Activated T-cell treated with anti-CD3 and anti-CD28 coated beads for 24 hours (primary cell): Measurements from ENCODE around the gene ECEL1.
"Not testable (repeated sequence)": the region's sequence is repeated elsewhere in the genome, so short reads cannot be mapped to it uniquely, and the experiment has no call there.

Source experiments
- DNase-seq: peaks from one replicate; pipeline ENCODE4 v3.0.0-alpha.2; 2020; ENCODE audit warnings: low read depth

The ECEL1 gene

DNA sequence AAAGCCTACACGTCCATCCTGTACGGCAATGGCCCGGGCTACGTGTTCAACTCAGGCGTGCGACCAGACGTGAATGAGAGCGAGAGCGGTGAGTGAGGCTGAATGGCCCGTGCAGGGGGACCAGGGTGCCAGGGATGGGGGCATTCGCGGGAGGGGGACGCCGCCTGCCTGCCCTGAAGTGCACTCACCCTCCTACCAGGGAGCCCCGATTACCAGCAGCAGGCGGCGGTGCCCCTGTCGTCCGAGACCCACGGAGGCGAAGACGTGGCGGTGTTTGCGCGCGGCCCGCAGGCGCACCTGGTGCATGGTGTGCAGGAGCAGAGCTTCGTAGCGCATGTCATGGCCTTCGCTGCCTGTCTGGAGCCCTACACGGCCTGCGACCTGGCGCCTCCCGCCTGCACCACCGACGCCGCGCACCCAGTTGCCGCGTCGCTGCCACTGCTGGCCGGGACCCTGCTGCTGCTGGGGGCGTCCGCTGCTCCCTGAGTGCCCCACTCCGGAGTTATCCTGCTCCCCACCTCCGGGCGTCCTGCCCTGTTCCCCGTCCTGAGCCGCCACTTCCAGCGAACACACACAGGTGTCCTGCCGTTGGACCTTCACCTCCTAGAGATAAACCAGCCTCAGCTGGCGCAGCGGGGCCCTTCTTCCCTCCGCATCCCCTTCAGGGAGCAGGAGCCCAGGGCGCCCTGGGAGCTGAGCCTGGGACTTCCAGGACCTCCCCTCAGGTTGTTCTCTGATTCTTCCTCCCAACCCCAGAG is 28.8 kb downstream of the ECEL1 start:
- DNase-seq: no peak

DNA sequence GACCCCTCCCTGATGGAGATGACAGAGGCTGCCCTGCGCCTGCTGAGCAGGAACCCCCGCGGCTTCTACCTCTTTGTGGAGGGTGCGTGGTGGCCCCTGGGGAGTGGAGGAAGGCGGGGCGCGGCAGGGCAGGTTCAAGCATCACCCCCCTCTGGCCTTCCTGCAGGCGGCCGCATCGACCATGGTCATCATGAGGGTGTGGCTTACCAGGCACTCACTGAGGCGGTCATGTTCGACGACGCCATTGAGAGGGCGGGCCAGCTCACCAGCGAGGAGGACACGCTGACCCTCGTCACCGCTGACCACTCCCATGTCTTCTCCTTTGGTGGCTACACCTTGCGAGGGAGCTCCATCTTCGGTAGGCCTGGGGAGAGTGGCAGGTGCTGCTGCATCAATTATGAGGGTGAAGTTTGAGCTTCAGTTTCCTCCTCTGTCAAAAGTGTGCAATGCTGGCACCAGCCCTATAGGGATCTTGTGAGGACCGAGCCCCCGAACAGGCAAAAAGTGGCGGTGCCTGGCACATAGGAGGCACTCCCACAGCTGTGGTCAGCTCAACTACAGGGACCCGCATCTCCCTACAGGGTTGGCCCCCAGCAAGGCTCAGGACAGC is 29.5 kb downstream of the ECEL1 start:
- DNase-seq: no peak

DNA sequence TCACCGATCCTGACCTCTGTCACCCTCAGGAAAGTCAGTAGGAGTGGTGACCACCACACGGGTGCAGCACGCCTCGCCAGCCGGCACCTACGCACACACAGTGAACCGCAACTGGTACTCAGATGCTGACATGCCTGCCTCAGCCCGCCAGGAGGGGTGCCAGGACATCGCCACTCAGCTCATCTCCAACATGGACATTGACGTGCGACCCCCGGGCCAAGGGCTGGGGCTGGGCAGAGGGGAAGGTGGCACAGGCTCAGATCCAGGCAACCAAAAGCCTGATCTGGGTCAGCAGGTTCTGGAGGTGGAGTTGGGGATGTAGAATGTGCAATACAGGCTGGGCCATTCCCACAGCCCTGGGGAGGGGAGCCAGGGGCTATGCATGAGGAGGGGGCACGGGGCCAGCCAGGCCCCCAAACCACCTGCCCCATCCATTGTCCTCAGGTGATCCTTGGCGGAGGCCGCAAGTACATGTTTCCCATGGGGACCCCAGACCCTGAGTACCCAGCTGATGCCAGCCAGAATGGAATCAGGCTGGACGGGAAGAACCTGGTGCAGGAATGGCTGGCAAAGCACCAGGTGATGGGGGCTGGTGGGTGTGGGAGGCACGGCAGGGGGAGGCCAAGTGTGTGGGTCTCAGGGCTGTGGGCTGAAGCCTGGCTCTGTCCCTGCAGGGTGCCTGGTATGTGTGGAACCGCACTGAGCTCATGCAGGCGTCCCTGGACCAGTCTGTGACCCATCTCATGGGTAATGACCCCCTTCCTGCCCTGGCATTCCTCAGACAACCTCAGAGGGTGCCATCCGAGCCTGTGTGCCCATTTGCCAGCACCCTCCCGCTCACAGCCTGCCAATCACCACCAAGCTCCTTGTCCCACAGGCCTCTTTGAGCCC is 30.3 kb downstream of the ECEL1 start:
- DNase-seq: no peak

DNA sequence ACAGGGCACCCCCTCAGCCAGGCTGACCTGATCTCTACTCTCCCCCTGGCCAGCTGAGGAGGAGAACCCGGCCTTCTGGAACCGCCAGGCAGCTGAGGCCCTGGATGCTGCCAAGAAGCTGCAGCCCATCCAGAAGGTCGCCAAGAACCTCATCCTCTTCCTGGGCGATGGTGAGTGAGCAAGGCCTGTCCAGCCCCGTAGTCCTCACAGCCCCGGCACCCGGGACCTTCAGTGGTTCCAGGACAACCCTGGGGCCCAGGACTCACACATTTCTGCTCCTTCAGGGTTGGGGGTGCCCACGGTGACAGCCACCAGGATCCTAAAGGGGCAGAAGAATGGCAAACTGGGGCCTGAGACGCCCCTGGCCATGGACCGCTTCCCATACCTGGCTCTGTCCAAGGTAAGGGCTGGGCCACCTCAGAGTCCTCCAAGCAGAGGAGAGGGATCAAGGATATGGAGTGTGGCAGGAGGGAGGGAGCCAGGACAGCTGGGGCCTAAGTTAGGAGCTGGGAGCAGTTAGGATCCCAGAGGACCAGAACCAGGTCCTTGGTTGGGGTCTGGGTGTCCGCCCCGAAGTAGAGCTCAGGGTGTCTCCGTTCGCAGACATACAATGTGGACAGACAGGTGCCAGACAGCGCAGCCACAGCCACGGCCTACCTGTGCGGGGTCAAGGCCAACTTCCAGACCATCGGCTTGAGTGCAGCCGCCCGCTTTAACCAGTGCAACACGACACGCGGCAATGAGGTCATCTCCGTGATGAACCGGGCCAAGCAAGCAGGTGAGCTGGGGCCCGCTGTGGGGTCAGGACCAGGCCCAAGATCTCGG is 31.1 kb downstream of the ECEL1 start:
- DNase-seq: no peak

DNA sequence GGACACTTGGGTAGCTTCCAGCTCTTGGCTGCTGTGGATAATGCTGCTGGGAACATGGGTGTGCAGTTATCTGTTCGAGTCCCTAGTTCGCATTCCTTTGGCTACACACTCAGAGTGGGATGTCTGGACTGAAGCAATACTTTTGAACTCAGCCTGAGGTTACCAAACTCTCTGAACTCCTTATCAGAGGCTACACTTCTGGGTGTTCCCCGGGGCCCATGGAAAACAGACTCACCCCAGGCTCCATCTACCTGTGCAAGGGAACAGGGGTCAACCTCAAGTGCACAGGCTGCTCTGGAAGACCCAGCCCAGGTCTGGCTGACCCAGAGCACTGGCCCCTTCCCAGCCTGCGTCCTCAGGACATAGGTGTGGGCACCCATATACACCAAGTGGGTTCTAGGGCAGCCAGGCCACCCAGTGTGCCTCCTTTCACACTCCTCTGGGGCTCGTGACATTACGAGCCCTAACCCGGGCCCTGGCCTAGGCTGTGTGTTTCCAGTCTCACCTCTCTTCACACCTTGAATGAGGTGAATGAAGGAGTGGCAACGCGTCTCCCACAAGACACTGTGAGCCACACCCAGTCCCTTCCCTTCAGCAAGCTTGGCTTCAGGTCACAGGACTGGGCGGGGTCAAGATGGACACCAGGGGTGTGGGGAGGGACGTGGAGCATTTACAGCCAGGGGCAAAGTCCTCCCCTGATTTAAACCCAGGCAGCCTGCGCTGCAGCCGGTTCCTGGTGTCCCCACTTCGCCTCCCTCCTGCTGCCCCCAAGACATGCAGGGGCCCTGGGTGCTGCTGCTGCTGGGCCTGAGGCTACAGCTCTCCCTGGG is 32.0 kb downstream of the ECEL1 start, which contains the start of gene ALPI:
Gene ALPI (plus strand): TSS at position 728 of the 830 bp plus-strand sequence. CDS start 47 bp downstream, at position 775.
- DNase-seq: no peak

DNA sequence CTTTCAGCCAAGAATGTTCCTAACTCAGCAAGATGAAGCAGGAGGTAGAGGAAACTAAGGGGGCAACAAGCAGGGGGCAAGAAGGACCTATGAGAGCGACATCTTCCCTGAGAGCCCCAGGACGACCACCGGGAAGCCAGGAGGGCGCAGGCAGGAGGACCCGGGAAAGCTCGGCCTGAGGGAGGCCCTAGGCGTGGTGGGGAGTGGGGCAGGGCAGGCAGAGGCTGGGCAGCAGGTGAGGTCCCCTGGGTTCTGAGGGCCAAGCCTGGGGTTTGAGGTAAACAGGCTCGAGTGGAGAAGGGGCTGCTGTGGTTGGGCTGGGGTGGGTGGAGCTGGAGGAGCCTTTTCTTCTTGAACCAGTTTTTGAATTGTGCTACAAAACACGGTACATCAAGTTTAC is 33.0 kb downstream of the ECEL1 start:
- DNase-seq: no peak

DNA sequence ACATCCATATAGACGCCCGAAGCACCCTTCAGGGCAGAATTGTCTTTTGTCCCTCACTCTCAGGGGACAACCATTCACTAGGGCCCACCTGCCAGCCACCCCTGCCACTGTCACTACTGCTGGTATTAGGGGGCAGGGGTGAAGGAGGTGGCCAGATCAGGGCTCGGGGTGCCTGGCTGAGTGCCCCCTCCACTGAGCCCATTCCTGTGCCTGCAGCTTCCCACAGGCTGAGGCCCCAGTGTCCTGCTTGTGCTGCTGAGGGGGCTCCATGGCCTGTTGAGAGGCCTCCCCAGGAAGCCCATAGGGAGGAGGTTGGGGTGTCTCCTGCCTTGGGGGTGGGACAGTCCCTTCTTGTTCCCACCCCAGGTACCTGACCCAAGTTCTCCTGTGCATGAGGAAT is 36.0 kb downstream of the ECEL1 start:
- not testable (repeated sequence) for DNase-seq

DNA sequence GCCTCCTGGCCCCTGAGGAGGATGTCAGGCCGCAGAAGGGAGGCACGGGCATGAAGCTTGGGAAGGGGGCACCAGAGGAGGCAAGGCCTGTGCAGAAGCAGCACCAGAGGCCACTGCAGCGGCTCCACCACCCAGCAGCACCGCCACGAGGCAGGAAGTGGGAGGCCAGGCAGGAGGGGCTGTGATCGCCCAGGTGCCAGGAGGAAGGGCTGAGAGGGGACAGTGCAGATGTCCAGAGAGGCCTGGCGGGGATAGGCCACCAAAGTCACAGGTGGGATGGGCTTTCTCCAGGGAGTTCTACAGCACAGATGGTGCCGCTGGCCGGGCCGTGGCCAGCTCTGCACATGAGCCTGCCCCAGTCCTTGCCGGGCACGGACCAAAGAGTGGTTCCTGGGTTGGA is 37.7 kb downstream of the ECEL1 start:
- no peak for DNase-seq

DNA sequence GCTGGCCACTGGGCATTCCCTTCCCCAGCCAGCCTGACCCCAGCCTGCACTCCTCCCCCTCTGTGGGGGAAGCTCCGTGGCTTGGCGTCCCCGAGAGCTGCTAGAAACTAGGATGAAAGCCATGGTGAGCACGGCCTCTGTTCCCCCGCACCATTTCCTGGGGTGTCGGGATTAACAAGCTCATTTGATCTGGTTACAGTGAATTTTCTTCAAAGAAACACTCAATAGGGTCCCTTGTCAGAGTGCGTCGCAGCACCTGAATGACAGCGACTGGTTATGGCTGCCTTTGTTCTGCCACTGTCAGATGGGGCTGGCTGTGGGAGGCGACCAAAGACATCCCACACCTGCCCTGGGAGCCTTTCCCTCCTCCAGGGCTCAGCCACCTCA is 39.3 kb downstream of the ECEL1 start:
- DNase-seq: no peak

DNA sequence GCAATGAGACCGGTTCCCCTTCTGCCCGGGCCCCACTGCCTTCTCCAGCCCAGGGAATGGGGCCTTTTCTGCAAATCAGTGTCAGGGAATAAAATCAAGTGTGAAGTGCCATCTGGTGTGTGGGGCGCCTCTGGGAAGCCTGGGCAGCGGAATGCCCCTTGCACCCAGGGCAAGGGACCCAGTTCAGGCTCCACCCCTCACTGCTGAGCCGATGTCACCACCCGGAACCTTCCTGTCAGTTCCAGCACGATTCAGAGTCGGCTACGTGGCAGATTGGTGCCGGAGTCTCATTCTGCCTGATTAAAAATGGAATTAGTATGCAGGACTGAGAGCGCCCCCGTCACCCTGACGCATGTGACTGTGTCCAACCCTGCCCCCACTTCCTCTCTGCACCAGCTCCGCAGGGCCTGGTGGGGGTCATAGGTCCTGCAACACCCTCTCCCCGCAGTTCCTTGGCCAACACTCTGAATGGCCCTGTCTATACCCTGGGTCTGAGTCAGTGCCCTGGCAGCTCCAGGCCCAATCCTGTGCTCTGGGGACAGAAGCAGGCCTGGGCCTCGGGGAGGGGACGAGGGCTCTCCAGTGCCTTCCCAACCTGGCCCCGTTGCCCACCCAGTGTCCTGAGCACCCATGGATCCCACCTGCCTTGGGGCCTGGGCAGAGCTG is 39.9 kb downstream of the ECEL1 start:
- DNase-seq: no peak

DNA sequence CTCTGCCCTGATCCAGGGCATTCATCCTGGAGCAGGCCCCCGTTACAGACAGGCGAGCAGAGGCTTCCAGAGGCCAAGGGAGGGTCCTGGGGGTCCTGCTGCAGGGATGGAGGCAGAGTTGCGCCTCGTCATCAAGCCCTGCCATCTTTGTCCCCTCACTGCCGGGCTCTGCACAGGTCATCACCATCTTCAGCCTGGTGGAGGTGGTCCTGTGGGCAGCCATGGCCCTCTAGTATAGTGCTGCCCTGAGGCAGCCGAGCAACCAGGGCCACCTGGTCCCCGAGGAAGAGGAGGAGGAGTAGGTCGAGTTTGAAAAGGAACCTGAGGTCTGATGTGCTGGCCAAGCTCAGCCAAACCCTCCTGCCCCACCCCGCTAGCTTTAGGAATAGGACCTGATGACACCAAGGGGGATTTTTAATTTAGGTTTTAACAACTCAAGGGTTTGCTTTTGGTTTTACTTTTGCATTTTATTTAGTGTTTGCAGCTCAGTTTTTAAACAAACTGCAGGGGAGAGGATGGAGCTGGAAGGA is 40.5 kb downstream of the ECEL1 start:
- no peak for DNase-seq

DNA sequence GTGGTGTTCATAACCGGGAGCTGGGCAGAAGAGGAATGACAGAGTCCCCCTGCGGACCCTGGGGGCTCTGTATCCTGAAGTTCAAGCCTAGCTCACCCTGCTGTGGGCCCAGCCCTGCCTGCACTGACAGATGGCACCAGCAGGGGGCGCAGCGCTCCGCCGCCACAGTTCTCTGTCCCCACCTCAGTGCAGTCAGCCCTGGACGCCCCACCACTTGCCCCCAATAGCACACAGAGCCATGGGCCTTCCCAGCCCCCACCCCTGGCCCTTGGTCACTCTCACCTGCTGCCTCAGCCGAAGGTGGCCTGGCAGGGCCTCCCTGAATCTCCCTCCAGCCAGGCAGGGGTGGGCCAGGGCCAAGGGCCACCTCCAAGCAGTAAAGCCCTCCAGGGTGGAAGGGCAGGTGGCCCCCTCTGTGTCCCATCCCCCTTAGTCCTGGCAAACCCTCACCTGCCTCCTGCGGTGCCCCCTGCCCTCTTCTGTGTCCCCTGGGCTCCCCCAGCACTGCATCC is 41.3 kb downstream of the ECEL1 start:
- DNase-seq: not testable (repeated sequence)

DNA sequence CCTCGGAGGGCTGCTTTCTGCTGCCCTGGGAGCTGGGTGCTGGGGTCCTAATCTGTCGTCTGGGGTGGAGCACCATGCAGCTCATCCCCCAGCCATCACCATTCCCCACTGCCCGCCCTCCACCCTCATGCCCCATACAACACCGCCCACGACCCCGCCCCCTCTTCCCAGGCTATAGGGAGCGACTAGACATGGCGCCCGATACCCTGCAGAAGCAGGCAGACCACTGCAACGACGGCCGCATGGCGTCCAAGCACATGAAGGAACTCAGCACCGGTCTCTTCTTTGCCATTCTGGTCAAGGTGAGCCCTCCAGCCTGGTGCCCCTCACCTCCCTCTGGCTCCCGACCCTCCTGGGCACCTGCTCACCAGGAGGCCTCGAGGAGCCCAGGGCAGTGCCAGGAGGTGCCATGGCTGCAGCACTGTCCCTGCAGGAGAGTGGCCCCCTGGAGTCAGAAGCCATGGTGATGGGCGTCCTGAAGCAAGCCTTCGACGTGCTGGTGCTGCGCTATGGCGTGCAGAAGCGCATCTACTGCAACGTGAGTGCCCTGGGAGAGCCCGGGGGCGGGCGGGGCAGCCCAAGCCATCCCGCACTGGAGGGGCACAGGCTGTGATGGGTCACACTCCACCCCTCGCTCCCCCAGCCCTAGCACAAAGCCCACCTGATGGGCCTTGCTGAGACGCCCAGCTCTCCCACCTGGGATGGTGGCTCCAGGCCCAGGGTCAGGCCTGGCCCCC is 42.3 kb downstream of the ECEL1 start:
- DNase-seq: not testable (repeated sequence)

DNA sequence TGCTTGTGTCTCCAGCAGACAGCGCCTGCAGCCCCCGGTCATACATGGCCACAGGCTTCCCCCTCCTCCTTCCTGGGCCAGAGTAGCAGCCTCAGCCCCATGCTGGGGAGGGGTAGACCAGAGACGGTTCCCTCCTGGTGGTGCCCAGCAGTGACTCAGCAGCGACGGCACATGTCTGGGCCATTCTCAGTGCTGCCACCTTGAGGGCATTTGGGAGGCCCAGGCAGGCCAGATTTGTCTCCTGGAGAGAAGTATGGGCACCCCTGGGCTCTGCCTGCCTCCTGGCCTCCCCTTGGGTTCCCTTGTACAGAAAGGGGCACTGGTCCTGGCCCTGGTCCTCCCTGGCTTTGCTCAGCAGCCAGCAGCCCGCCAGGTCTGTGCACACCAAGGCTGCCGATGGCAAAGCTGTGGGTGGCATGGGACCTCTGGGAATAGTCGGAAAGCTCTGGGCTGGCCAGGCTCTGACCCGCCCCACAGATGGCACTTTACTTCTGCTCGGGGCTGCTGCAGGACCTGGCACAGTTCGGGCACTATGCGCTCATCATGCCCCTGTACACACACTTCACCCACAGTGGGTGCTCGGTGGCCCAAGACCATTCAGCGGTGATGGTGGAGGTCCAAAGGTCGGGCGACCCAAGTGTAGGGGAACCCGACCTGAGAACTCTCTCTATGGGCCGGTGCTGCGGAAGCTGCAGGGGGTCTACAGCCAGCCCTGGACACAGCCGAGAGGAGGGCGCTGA is 43.1 kb downstream of the ECEL1 start:
- DNase-seq: peak; percentile 68

DNA sequence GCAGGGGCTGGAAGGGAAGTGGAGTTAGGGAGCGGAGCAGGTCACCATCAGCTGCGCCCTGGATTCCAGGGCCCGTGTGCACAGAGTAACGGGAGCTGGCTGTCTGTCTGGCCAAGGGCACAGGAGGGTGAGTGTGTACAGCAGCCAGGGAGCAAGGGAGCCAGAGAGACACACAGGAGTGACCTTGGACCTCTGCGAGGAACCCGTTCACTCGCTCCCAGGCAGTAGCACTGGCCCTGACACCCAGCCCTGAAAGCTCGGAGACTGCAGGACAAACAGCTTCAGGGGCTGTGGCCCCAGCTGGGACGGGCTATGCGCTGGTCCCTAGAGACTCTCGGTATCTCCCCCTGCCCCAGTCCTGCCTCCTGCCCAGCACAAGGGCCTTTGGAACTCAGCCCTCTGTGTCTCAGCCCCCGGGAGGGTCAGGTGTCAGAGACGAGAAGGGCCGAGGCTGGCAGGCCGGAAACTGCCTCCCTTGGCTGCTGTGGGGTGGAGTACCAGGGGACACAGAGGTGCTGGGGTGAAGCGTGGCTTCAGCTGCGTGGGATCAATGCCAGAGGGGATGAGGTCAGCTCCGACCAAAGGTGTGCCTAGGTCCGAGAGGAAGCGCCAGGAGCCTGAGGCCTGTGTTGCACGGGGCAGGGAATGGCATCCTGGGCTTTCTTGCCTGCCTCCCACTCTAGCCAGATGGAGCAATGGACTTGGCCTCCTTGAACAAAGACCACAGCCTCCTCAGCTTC is 43.8 kb downstream of the ECEL1 start:
- not testable (repeated sequence) for DNase-seq

DNA sequence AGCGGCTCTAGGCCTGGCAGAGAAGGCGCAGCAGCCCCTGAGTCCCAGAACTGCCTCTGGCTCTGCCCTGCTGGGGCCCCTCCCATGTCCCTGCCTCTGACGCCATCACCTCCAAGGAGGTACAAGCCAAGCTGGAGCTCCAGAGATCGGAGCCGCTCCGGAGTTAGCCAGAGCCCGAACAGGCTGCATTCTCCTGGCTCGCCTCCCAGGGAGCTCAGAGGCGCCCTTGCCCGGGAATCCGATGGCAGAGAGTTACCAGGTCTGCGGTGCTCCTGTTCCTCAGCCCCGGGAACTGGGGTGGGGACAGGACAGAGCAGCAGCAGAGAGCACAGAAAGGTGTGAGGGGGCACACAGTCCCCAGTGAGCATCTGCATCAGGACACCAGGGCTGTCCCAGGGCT is 44.6 kb downstream of the ECEL1 start:
- not testable (repeated sequence) for DNase-seq

DNA sequence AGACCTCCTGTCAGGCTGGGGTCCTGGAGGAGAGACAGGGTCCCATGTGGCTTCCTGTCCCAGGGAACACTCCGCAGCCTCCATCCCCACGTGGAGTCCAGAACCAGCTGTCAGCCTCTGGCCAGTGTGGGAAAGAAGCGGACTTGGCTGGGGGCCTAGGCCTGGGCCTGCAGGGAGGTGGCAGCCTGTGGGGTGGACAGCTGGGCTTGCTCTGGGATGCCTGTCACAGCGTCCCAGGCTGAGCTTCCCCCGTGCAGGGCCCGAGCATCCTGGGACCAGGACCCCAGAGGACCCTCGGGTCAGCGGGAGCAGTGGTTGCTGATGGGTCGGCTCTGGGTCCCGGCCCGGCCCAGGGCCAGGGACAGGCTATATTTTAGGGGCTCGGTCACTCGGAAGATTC is 45.2 kb downstream of the ECEL1 start:
- not testable (repeated sequence) for DNase-seq

DNA sequence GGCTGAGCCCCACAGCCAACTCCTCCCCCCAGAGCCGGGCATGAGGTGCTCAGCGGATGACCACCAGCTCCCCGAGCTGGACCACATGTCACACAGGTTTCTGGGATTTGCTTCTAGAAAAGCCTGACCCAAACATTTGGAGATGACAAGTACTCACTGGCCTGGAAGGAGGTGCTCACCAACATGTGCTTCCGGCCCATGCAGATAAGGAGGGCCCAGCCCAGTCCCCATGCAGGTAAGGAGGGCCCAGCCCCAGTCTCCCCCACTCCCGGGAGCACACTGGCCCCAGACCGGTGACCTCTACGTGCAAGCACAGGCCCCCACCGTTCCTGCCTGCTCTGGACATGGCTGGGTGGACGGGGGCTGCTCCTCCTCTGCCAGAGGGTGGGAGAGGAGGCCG is 45.7 kb downstream of the ECEL1 start:
- not testable (repeated sequence) for DNase-seq
